Measurements from ENCODE around the gene SIPA1.

GRCh38 chr11:65634109-65634436 is 3.8 kb upstream of the SIPA1 start:
- TF ChIP-seq CTCF (conservative IDR thresholded peaks at IDR 0.05; ENCODE audit: low read depth, low read length): no peak
- no peak for TF ChIP-seq EZH2 (IDR thresholded peaks at IDR 0.05; ENCODE audit: borderline replicate concordance, low read depth, low read length, poor library complexity, severe bottlenecking)
